ENCODE data around the gene FBXL4.
A peak's percentile ranks its signal among the peaks of the same experiment; 100 is the strongest.

Gene FBXL4

GRCh38 chr6:98824162-98824901, 123.4 kb downstream of the FBXL4 start:
- DNase-seq (ENCODE audit: low spot score) = peak; percentile 57

- DNase-seq (ENCODE audit: low spot score) = no peak
These were observed 124.2 kb downstream of the FBXL4 start for GRCh38 chr6:98823428-98824161.

GRCh38 chr6:98821756-98822405, 125.9 kb downstream of the FBXL4 start:
- DNase-seq (ENCODE audit: low spot score) = no peak
